SK-N-MC (cell line): Measurements from ENCODE around the gene MEGF9.

ENCODE experiments used
- EZH2 ChIP-seq: fragments of 200-600 bp; sonication (generic); IDR thresholded peaks from one replicate; pipeline ENCODE4 v1.6.1; 2017; ENCODE audit warnings: antibody characterized with exemption
- POLR2AphosphoS5 ChIP-seq: IDR thresholded peaks from 2 replicates; pipeline ENCODE4 v1.6.1; 2012; ENCODE audit warnings: mild to moderate bottlenecking, low read depth, low read length, borderline replicate concordance

- no peak for TF ChIP-seq EZH2
- TF ChIP-seq POLR2AphosphoS5, result no peak
These were observed 97.0 kb downstream of the MEGF9 start for GRCh38 chr9:120616966-120617935.
